Activated effector memory CD4-positive, alpha-beta T cell treated with anti-CD3 and anti-CD28 coated beads, Interleukin-2, amount 50 U/mL, for 16 hours (primary cell): ENCODE measurements around the gene PEX7.
"Not testable (repeated sequence)": the region's sequence is repeated elsewhere in the genome, so short reads cannot be mapped to it uniquely, and the experiment has no call there.

Experiments used
- DNase-seq: peaks from one replicate; pipeline ENCODE4 v3.0.0-alpha.2; 2020

PEX7 gene

DNA sequence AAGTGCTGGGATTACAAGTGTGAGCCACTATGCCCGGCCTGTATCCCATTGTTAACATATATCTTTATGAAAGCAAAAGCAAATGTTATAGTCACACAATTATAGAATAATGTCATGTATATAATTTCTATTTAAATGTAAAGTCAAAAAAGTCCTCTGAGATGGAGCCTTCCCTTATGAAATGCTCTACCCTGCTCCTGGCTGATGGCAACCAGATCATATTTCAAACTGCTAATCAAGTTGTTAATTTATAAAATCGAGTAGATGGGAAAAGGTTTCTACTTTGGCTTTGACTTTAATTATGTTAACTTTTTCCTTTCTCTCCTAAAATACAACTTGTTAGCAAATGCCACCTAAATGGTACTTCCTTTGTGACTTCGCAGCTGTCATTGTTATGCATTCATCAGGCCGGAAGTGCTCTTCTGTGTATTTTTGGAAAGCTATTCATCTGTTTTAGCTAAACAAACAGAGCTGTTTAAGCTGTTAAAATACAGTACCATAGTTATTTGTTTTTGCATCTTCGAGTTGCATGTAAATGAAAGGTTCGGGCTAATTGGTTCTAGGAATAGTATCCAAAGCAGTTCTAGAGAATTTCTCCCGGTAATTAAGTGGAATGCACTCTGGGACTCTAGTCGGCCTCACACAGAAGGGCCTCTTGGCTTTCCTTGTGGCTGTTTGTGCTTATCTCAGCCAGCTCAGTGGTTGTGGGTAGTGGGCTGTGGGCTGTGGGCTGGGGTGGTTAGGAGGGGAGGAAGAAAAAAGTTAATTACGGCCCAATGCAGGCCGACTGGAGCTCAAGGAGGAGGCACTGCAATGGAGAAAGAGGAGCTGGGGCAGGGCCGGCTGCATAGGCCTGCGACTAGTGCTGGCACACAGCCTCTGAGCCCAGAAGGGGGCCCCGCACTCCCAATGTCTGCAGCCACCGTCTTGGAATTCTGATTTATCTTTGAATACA lies 134.5 kb downstream of the PEX7 start:
- DNase-seq: no peak

DNA sequence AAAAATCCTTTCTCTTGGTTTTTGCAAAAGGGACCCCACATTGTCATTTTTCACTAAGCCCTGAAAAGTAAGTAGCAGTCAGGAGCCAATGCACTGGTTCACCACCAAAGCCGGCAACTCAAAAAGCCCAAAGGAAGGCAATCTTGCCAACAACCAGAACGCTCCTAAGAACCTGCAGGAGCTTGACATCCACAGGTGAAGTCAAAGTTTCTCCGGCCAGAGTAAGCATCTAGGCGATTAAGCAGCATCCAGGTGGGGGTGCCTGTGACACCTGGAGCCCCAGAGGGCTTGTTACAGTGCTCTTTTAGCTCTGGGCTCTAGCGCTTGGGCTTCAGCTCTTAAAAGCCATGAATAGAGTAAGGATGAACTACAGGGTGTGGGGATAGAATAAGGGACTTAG lies 135.8 kb downstream of the PEX7 start:
- DNase-seq: no peak

DNA sequence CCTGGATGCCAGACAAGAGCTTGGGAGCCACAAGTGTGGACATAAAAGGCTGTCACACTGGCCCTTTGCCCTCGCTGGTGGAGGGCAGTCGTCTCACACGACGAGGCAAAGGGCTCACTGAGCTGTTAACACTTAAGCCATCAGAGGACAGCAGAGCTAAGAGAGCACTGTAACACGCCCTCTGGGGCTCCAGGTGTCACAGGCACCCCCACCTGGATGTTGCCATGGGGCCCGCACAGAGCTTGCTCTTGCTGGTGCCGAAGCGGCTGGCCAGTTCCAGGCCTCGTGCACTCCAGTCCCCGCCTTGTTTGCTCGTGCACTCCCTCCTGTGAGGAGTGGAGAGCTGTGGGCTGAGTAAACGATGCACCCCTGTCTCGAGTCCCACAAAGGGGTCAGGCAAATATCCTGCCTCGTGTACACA lies 137.1 kb downstream of the PEX7 start:
- no peak for DNase-seq

DNA sequence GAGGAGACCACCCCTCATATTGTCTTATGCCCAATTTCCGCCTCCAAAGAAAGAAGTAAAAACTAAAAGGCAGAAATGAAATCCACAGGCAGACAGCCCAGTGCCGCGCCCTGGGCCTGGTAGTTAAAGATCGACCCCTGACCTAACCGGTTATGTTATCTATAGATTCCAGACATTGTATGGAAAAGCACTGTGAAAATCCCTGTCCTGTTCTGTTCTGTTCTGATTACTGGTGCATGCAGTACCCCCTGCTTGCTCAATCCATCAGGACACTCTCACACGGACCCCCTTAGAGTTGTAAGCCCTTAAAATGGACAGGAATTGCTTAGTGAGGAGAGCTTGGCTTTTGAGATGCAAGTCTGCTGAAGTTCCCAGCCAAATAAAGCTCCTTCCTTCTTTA lies 137.5 kb downstream of the PEX7 start:
- not testable (repeated sequence) for DNase-seq

DNA sequence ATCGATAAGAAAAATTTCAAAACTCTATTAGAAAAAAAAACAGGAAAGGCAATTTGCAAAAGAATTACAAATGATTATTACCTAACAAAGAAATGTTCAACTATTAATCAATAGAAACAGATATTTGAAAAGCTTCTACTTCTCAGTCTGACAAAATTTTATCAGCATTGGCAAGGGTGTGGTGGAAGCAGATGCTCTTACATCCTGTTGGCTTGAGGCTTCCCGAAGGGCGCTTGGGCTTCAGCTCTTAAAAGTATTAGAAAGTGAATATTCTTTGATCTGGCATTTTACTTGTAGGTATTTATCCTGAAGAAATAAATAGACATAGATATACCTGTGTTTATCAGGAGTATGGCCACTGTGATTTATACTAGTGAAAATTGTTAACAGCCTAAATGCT lies 138.4 kb downstream of the PEX7 start:
- no peak for DNase-seq

DNA sequence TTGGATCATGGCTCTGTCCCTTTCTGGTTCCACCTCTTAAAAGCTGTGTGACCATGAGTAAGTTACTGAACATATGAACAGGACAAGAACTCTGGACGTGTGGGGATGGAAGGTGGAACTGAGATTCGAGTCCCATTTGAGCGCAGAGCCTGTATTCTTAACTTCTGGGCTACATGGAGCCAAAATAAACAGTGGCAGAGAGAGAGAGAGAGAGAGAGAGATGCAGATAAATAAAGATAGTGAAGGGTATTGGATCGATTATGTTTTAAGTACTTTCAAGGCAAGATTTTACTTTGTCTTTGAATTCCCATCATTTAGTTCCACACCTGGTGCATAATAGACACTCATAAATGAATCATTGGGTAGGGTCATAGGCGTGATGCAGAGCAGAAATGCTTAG lies 139.5 kb downstream of the PEX7 start:
- no peak for DNase-seq

DNA sequence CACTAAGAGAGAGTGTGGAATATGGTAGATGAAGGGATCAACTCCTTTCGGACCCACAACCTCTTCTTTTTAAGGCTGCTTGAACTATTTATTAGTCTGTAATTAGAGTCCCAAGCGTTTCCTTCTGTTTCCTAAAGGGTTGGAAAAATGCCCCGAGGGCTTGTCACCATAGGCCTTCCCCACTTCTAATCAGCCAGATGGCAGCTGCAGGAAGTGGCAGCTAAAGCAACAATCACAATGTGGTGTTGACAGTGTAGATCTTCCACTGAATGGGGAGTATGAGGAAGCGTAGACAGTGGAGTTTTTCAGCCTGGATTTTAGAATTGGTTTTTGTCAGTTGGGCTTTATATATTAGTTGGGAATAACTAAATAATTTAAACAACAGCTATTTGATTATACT lies 140.3 kb downstream of the PEX7 start:
- no peak for DNase-seq

DNA sequence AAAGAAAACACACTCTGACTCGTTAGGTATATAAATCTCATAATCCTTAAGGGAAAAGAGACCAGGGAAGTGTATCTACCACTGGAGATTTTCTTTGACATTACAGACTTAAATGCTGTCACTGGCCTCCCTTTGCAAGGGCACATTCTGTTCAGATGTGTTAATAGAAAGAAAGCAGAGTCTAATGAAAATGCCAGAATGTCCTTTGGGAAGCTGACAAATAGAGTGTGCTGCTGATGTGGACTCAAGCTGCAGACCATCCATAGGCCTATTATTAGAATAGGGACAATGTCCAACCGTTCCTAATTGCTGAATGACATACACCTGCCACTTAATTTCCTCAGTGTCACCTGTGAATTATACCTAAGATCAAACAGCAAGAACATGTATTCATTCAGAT lies 140.9 kb downstream of the PEX7 start:
- no peak for DNase-seq
